ENCODE measurements around the gene SYNCRIP.
"Not testable (repeated sequence)": the region's sequence is repeated elsewhere in the genome, so short reads cannot be mapped to it uniquely, and the experiment has no call there.

- TF ChIP-seq, protein P1, sequence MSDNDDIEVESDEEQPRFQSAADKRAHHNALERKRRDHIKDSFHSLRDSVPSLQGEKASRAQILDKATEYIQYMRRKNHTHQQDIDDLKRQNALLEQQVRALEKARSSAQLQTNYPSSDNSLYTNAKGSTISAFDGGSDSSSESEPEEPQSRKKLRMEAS (IDR thresholded peaks at IDR 0.05) = not testable (repeated sequence)
- not testable (repeated sequence) for TF ChIP-seq YY1 (IDR thresholded peaks at IDR 0.05); ZBTB33 (IDR thresholded peaks at IDR 0.05); RAD21 (IDR thresholded peaks at IDR 0.05); EGR1 (IDR thresholded peaks at IDR 0.05; ENCODE audit: low read depth in 2 of 2); REST (IDR thresholded peaks at IDR 0.05); TAF1 (conservative IDR thresholded peaks at IDR 0.05); JUND (IDR thresholded peaks at IDR 0.05); GABPA (IDR thresholded peaks at IDR 0.05 in 1 of 2, conservative IDR thresholded peaks at IDR 0.05 in 1 of 2); FOXA1 (IDR thresholded peaks at IDR 0.05)
- TF ChIP-seq, protein P2, sequence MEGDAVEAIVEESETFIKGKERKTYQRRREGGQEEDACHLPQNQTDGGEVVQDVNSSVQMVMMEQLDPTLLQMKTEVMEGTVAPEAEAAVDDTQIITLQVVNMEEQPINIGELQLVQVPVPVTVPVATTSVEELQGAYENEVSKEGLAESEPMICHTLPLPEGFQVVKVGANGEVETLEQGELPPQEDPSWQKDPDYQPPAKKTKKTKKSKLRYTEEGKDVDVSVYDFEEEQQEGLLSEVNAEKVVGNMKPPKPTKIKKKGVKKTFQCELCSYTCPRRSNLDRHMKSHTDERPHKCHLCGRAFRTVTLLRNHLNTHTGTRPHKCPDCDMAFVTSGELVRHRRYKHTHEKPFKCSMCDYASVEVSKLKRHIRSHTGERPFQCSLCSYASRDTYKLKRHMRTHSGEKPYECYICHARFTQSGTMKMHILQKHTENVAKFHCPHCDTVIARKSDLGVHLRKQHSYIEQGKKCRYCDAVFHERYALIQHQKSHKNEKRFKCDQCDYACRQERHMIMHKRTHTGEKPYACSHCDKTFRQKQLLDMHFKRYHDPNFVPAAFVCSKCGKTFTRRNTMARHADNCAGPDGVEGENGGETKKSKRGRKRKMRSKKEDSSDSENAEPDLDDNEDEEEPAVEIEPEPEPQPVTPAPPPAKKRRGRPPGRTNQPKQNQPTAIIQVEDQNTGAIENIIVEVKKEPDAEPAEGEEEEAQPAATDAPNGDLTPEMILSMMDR (IDR thresholded peaks at IDR 0.05; ENCODE audit: low read depth, low read length, missing input control) = not testable (repeated sequence)
Measured at GRCh38 chr6:85564223-85564622, 78.5 kb downstream of the SYNCRIP start.

All from liver (tissue), 3 donors.